ENCODE measurements around the gene TMEM140. TPM values are rescaled to one million over a fixed set of nuclear protein-coding genes. Genes with fewer than 3 reads are reported as not detected.

Gene TMEM140
- 3.0 and 15.3 TPM in 2 replicates for total RNA-seq

GRCh38 chr7:135147899-135148721, at the start of gene TMEM140:
Gene TMEM140 (plus strand): TSS chr7:135148072. CDS start chr7:135164442, 16,370 bp downstream.

GRCh38 chr7:135170274-135170997, 22.6 kb downstream of the TMEM140 start, which contains the start of gene CYREN:
Gene CYREN (minus strand): TSS chr7:135170707. CDS start chr7:135168922, 1,785 bp downstream.

DNA sequence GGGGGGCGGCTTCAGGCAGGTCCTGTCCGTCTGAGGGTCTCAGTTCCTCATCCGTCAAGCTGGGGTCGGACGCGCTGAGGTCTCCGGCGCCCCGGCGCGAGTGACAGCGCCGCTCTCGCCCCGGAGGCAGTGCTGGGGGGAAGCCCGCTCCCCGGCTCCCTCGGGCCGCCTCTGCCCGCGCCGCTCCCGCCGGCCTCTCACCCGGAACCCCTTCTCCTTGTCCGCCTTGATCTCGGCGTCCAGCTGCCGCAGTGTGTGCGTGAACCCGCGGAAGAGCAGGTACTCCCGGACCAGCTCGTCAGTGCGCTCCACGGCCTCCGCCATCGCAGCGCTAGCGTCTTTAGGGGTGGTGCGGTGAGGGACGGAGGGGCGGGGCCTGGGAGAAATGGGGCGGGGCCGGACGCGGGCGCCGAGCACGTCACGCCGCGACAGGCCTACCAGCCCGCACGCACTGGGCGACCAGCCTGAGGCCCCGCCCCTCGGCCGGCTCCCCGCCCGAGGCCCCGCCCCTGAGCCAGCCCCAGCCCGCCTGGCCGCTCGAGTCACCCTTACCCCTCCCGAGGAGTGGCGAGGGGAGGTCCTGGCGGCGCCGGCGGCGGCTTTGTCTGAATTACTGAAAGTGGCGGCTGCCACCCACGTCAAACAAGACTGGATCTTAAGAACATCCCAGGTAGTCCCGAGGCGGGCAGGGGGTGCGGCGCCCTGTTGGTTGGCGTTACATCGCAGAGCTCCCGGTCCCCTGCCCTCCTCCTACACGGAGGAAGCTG, 63.5 kb downstream of the TMEM140 start, which contains the start of gene WDR91:
WDR91 (minus strand) TSS at position 348 of the 767 bp plus-strand sequence; CDS start at position 324, 24 bp downstream.

Small RNA genes lying within 50 kb of the gene (small RNA-seq; reads per million reads assigned to genes)
- 0.33 reads per million, percentile 3 among the genes with 10 or more reads in this experiment for gene MIR6509 (ENCODE audit: low replicate concordance)

Other genes starting within 250 kb of the TMEM140 start
- 0.22 and 0.72 TPM in 2 replicates for gene AGBL3, start 161.6 kb upstream of the TMEM140 start, total RNA-seq
- gene CYREN, start 22.6 kb downstream of the TMEM140 start, total RNA-seq, result 39.2 and 47.5 TPM in 2 replicates
- 4.8 and 6.7 TPM in 2 replicates for gene WDR91, start 63.5 kb downstream of the TMEM140 start, total RNA-seq
- not detected in 2 replicates for gene STRA8, start 85.8 kb downstream of the TMEM140 start, total RNA-seq